OCI-LY7 (cell line): ENCODE measurements around the gene LTBP2. TPM values are rescaled to one million over a fixed set of nuclear protein-coding genes. Genes with fewer than 3 reads are reported as not detected.

Source experiments
- BruUV-seq: library from RNA; stranded (reverse); fragments of 400-500 nt; replicated peaks from 2 replicates; lab custom pipeline; 2021; lab: Mats Ljungman, UMichigan
- CTCF ChIA-PET: fragments of 300-600 bp; sonication (Branson Sonifier 250); formaldehyde crosslinking; loops from one replicate; lab custom pipeline; 2022; ENCODE audit warnings: antibody characterized with exemption; ENCODE audit not compliant: unreplicated experiment; lab: Charles Lee
- POLR2A ChIA-PET: fragments of 300-600 bp; sonication (Branson Sonifier 250); formaldehyde crosslinking; loops from one replicate; lab custom pipeline; 2022; ENCODE audit warnings: antibody characterized with exemption; lab: Charles Lee
- DNase-seq: peaks from one replicate; pipeline ENCODE4 v3.0.0-alpha.2; 2015; ENCODE audit warnings: low spot score
- H2AFZ ChIP-seq: fragments of 200-600 bp; sonication (generic), shearing (Covaris generic); 2 replicates; pipeline ENCODE4 v1.6.1; 2014; ENCODE audit warnings: mild to moderate bottlenecking, antibody characterized with exemption, low read length, moderate library complexity
- H3K27ac ChIP-seq: fragments of 200-600 bp; sonication (generic); 2 replicates; pipeline ENCODE4 v1.5.1; 2014; ENCODE audit warnings: mixed run types, low read depth, mild to moderate bottlenecking, moderate library complexity, low read length, inconsistent platforms; ENCODE audit not compliant: poor library complexity, severe bottlenecking
- H3K36me3 ChIP-seq: fragments of 200-600 bp; sonication (generic); 2 replicates; pipeline ENCODE4 v1.6.1; 2014; ENCODE audit warnings: mild to moderate bottlenecking, antibody characterized with exemption, low read length, moderate library complexity, mixed read lengths; ENCODE audit not compliant: insufficient read depth
- H3K4me1 ChIP-seq: fragments of 200-600 bp; sonication (generic); 2 replicates; pipeline ENCODE4 v1.5.1; 2014; ENCODE audit warnings: mild to moderate bottlenecking, low read length; ENCODE audit not compliant: insufficient read depth, poor library complexity, severe bottlenecking
- H3K4me2 ChIP-seq: fragments of 200-600 bp; sonication (generic); 2 replicates; pipeline ENCODE4 v1.6.1; 2014; ENCODE audit warnings: mild to moderate bottlenecking, low read length
- H3K4me3 ChIP-seq: fragments of 200-600 bp; sonication (generic); 2 replicates; pipeline ENCODE4 v1.5.1; 2014; ENCODE audit warnings: mild to moderate bottlenecking, low read depth, low read length; ENCODE audit not compliant: poor library complexity, severe bottlenecking
- H3K79me2 ChIP-seq: fragments of 200-600 bp; sonication (generic); 2 replicates; pipeline ENCODE4 v1.6.1; 2016; ENCODE audit warnings: low read depth, mild to moderate bottlenecking, low read length, moderate library complexity, mixed read lengths; ENCODE audit not compliant: insufficient read depth
- H3K9me2 ChIP-seq: fragments of 200-600 bp; sonication (generic); 2 replicates; pipeline ENCODE4 v1.6.1; 2016; ENCODE audit warnings: mild to moderate bottlenecking, low read length, mixed read lengths; ENCODE audit not compliant: insufficient read depth
- H3K9me3 ChIP-seq: fragments of 200-600 bp; sonication (generic); 2 replicates; pipeline ENCODE4 v1.6.1; 2014; ENCODE audit warnings: mild to moderate bottlenecking, mixed run types, low read length, mixed read lengths
- H4K20me1 ChIP-seq: fragments of 200-600 bp; sonication (generic); 2 replicates; pipeline ENCODE4 v1.6.1; 2014; ENCODE audit warnings: mild to moderate bottlenecking, antibody characterized with exemption, low read length, moderate library complexity, mixed read lengths; ENCODE audit not compliant: insufficient read depth
- CTCF ChIP-seq: fragments of 200-600 bp; sonication (generic); conservative IDR thresholded peaks from 2 replicates; pipeline ENCODE4 v1.5.1; 2014; ENCODE audit warnings: mild to moderate bottlenecking, antibody characterized with exemption, low read length, moderate library complexity, mixed read lengths
- EZH2phosphoT487 ChIP-seq: fragments of 200-600 bp; sonication (generic); IDR thresholded peaks from 2 replicates; pipeline ENCODE4 v1.6.1; 2018; ENCODE audit warnings: low read depth, borderline replicate concordance, mild to moderate bottlenecking, mixed run types, antibody characterized with exemption, low read length, moderate library complexity, mixed read lengths
- intact Hi-C: fragments of 100-400 bp; cut with micrococcal nuclease; formaldehyde crosslinking; loops from one replicate; pipeline ENCODE4 v1.10.0; 2022; ENCODE audit not compliant: unreplicated experiment
- total RNA-seq, 2 experiments: library from RNA; depleted of rRNA in 1 of 2; stranded (reverse); fragments of >200 nt in 1 of 2; shearing (Covaris generic) in 1 of 2; gene quantifications; 2 replicates each; pipeline ENCODE4 v1.2.3, GENCODE V29; 2014 to 2022

LTBP2 gene
- total RNA-seq, 2 experiments from 2014 or later = 0.15 to 0.25 TPM

- no TSS peak for BruUV-seq
- Histone ChIP-seq H3K4me2 (no peak overlapping the region), H2AFZ (no peak overlapping the region), H3K79me2 (no peaks in the 10 kb centered on the region), H3K9me2 (no peaks in the 10 kb centered on the region), H3K4me3 (no peak overlapping the region), H3K27ac (no peak overlapping the region), H3K36me3 (no peaks in the 10 kb centered on the region), H3K4me1 (peaks cover 14% of the 10 kb centered on the region), H4K20me1 (no peaks in the 10 kb centered on the region), H3K9me3 (no peaks in the 10 kb centered on the region)
- no peak for DNase-seq
- POLR2A ChIA-PET = interaction anchor here (1.0 kb wide), 1 partner anchor 19 kb away, joined by 3 read pairs; no protein-coding TSS in a partner anchor
- CTCF ChIA-PET = interaction anchor here (0.5 kb wide), 1 partner anchor 116 kb away, joined by 6 read pairs; no protein-coding TSS in a partner anchor
- no peak for TF ChIP-seq EZH2phosphoT487
- no peak for TF ChIP-seq CTCF
- intact Hi-C loops = no loop called here
These were observed 9.5 kb upstream of the LTBP2 start for GRCh38 chr14:74621556-74621955.

DNA sequence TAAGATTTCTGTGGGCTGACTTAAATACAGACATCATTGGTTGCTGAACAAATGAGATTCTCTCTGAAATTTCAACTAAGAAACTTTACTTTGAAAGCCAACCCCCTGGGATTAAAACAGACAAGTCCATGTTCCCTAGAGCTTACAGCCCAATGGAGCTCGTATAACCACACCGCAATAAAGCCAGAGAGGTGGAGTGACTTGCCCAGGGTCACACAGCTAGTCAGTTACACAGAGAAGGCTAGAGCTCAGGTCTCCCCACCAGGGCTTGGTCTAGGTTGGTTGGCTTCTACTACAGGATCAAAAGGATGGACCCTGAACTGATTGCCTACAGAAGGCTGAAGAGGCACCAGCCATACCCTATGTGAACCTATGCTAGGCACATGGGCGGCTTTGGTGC lies 8.9 kb upstream of the LTBP2 start:
- Histone ChIP-seq H3K9me3 (no peaks in the 10 kb centered on the region), H3K4me3 (no peak overlapping the region), H2AFZ (no peak overlapping the region), H3K4me1 (peaks cover 14% of the 10 kb centered on the region), H4K20me1 (no peaks in the 10 kb centered on the region), H3K79me2 (no peaks in the 10 kb centered on the region), H3K27ac (no peak overlapping the region), H3K4me2 (no peak overlapping the region), H3K36me3 (no peaks in the 10 kb centered on the region), H3K9me2 (no peaks in the 10 kb centered on the region)
- POLR2A ChIA-PET = interaction anchor here (1.0 kb wide), 1 partner anchor 20 kb away, joined by 3 read pairs; no protein-coding TSS in a partner anchor
- CTCF ChIA-PET = no interaction called here
- intact Hi-C loops = no loop called here
- DNase-seq = no peak
- BruUV-seq = no TSS peak
- TF ChIP-seq EZH2phosphoT487 (no peak), CTCF (no peak)

DNA sequence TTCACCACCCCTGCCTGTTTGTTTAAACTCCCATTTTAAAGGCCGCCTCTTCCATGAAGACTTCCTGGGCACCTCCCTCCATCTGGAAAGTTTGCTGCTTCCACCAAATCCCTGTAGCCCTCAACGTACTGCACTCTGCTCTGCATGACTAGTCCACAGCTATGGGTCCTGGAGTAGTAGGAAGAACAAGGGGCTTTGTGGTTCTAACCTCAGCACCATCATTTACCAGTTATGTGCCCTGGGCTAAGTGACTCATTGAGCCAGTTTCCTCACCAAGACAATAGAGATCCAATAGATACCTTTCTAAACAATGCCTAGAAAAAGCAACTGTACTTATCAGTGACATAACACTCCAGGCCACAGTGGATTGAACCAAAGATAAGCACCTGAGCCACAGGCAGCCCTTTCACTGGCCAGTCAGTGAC lies 8.5 kb upstream of the LTBP2 start:
- Histone ChIP-seq H4K20me1 (no peaks in the 10 kb centered on the region), H2AFZ (no peak overlapping the region), H3K9me2 (no peaks in the 10 kb centered on the region), H3K4me1 (peaks cover 14% of the 10 kb centered on the region), H3K4me2 (no peak overlapping the region), H3K4me3 (no peak overlapping the region), H3K36me3 (no peaks in the 10 kb centered on the region), H3K79me2 (no peaks in the 10 kb centered on the region), H3K9me3 (no peaks in the 10 kb centered on the region), H3K27ac (no peak overlapping the region)
- CTCF ChIA-PET = no interaction called here
- intact Hi-C loops = no loop called here
- no TSS peak for BruUV-seq
- no peak for TF ChIP-seq EZH2phosphoT487
- no peak for TF ChIP-seq CTCF
- no peak for DNase-seq
- POLR2A ChIA-PET = interaction anchor here (0.5 to 1.0 kb wide), 2 partner anchors 20 to 135 kb away, joined by 3 read pairs; no protein-coding TSS in a partner anchor
